Neural cell (in vitro differentiated cells): ENCODE data around the gene LAIR1.

Experiments used
- EP300 ChIP-seq: fragments of 450-650 bp; conservative IDR thresholded peaks from 2 replicates; pipeline ENCODE4 v1.6.1; 2014; ENCODE audit warnings: antibody characterized with exemption, mild to moderate bottlenecking, moderate library complexity; ENCODE audit not compliant: poor library complexity, severe bottlenecking
- EZH2 ChIP-seq: fragments of 200-600, 300-800 bp; shearing (Covaris generic), sonication (generic); IDR thresholded peaks from 2 replicates; pipeline ENCODE4 v1.6.1; 2014; ENCODE audit warnings: antibody characterized with exemption, low read length, borderline replicate concordance, mild to moderate bottlenecking; ENCODE audit not compliant: insufficient read depth, poor library complexity, severe bottlenecking
- MXI1 ChIP-seq: fragments of 450-650 bp; conservative IDR thresholded peaks from 2 replicates; pipeline ENCODE4 v1.6.1; 2014; ENCODE audit warnings: antibody characterized with exemption, mild to moderate bottlenecking; ENCODE audit not compliant: poor library complexity, severe bottlenecking
- POLR2AphosphoS5 ChIP-seq: IDR thresholded peaks from 2 replicates; pipeline ENCODE4 v1.6.1; 2012
- RAD21 ChIP-seq: fragments of 450-650 bp; conservative IDR thresholded peaks from 2 replicates; pipeline ENCODE4 v1.6.1; 2014; ENCODE audit warnings: antibody characterized with exemption, mild to moderate bottlenecking, moderate library complexity
- TAF1 ChIP-seq: IDR thresholded peaks from 2 replicates; pipeline ENCODE4 v1.6.1; 2012; ENCODE audit warnings: low read depth
- TF ChIP-seq, protein P1 (sequence below): fragments of 450-650 bp; IDR thresholded peaks from 2 replicates; pipeline ENCODE4 v1.5.1; 2014; ENCODE audit warnings: antibody characterized with exemption, mild to moderate bottlenecking, moderate library complexity; ENCODE audit not compliant: poor library complexity, severe bottlenecking
- TF ChIP-seq, protein P2 (sequence below): IDR thresholded peaks from 2 replicates; pipeline ENCODE4 v1.6.1; 2012; ENCODE audit warnings: borderline replicate concordance

DNA sequence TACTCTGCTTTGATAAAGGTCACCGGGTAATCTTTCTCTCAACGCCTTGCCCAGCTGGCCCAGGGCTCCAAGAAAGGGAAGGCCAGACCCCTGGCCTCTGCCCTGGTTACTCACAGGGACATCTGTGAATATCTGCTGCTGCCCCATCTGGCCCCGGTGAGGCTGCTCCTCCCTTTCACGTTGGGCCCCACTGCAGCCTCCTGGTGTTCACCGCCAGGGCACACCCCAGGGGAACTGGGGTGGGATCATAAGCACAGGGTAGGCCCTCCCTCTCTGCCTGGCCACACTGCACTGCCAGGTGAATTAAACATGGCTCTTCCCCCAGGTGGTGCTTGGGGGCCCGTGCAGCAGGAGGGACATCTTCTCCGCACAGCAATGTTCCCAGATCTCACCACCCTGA lies 12.7 kb downstream of the LAIR1 start:
- TF ChIP-seq EZH2 (no peak), POLR2AphosphoS5 (no peak), RAD21 (no peak), EP300 (no peak), MXI1 (no peak), TAF1 (no peak)
- TF ChIP-seq, protein P1, sequence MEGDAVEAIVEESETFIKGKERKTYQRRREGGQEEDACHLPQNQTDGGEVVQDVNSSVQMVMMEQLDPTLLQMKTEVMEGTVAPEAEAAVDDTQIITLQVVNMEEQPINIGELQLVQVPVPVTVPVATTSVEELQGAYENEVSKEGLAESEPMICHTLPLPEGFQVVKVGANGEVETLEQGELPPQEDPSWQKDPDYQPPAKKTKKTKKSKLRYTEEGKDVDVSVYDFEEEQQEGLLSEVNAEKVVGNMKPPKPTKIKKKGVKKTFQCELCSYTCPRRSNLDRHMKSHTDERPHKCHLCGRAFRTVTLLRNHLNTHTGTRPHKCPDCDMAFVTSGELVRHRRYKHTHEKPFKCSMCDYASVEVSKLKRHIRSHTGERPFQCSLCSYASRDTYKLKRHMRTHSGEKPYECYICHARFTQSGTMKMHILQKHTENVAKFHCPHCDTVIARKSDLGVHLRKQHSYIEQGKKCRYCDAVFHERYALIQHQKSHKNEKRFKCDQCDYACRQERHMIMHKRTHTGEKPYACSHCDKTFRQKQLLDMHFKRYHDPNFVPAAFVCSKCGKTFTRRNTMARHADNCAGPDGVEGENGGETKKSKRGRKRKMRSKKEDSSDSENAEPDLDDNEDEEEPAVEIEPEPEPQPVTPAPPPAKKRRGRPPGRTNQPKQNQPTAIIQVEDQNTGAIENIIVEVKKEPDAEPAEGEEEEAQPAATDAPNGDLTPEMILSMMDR, result no peak
- TF ChIP-seq, protein P2, sequence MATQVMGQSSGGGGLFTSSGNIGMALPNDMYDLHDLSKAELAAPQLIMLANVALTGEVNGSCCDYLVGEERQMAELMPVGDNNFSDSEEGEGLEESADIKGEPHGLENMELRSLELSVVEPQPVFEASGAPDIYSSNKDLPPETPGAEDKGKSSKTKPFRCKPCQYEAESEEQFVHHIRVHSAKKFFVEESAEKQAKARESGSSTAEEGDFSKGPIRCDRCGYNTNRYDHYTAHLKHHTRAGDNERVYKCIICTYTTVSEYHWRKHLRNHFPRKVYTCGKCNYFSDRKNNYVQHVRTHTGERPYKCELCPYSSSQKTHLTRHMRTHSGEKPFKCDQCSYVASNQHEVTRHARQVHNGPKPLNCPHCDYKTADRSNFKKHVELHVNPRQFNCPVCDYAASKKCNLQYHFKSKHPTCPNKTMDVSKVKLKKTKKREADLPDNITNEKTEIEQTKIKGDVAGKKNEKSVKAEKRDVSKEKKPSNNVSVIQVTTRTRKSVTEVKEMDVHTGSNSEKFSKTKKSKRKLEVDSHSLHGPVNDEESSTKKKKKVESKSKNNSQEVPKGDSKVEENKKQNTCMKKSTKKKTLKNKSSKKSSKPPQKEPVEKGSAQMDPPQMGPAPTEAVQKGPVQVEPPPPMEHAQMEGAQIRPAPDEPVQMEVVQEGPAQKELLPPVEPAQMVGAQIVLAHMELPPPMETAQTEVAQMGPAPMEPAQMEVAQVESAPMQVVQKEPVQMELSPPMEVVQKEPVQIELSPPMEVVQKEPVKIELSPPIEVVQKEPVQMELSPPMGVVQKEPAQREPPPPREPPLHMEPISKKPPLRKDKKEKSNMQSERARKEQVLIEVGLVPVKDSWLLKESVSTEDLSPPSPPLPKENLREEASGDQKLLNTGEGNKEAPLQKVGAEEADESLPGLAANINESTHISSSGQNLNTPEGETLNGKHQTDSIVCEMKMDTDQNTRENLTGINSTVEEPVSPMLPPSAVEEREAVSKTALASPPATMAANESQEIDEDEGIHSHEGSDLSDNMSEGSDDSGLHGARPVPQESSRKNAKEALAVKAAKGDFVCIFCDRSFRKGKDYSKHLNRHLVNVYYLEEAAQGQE, result no peak
